ENCODE measurements around the gene KLLN. TPM values are rescaled to one million over a fixed set of nuclear protein-coding genes. Genes with fewer than 3 reads are reported as not detected.

The KLLN gene
- total and polyA plus RNA-seq, 2 of the 8 experiments (the other 6 are each of a cell fraction or from before 2014, with no cell fraction given) = 0.24 to 0.73 TPM

GRCh38 chr10:87861566-87861952 lies 1.8 kb downstream of the KLLN start (continued):
- no peak for TF ChIP-seq RNF2 (IDR thresholded peaks at IDR 0.05; ENCODE audit: borderline replicate concordance, low read depth, low read length, missing control alignments, poor library complexity, severe bottlenecking)
- TF ChIP-seq TAF7 (optimal IDR thresholded peaks at IDR 0.05; ENCODE audit: borderline replicate concordance, low read depth, low read length) = no peak
- peak; percentile 86 for TF ChIP-seq SAP30 (IDR thresholded peaks at IDR 0.05; ENCODE audit: insufficient read depth, insufficient replicate concordance, low read length)
- TF ChIP-seq CHD2 (IDR thresholded peaks at IDR 0.05; ENCODE audit: low read length) = no peak
- no peak for TF ChIP-seq CTBP2 (IDR thresholded peaks at IDR 0.05; ENCODE audit: borderline replicate concordance, insufficient read depth, insufficient read length, low read length)
- no peak for TF ChIP-seq EZH2 (IDR thresholded peaks at IDR 0.05; ENCODE audit: low read depth, low read length, severe bottlenecking)
- peak; percentile 59; the same call in 1 of the 2 replicates for TF ChIP-seq YY1 (IDR thresholded peaks at IDR 0.05; ENCODE audit: low read depth, low read length)
